Measurements from ENCODE around the gene SYT8. TPM values are rescaled to one million over a fixed set of nuclear protein-coding genes. Genes with fewer than 3 reads are reported as not detected.
"Not testable (repeated sequence)": the region's sequence is repeated elsewhere in the genome, so short reads cannot be mapped to it uniquely, and the experiment has no call there.

The SYT8 gene
- total RNA-seq, 1 donor from 2014 or later: not detected

- no peak for DNase-seq
Observed at GRCh38 chr11:1875093-1875850, 40.5 kb downstream of the SYT8 start.

GRCh38 chr11:1875851-1876301 is 41.1 kb downstream of the SYT8 start:
- DNase-seq: not testable (repeated sequence)

- DNase-seq: peak; percentile 67
Observed at GRCh38 chr11:1876361-1877063, 41.7 kb downstream of the SYT8 start.

- DNase-seq: no peak
Observed at GRCh38 chr11:1877211-1878136, 42.7 kb downstream of the SYT8 start.

- DNase-seq: no peak
Observed at GRCh38 chr11:1878137-1879031, 43.6 kb downstream of the SYT8 start.

GRCh38 chr11:1879342-1879940 is 44.7 kb downstream of the SYT8 start:
- no peak for DNase-seq

- peak; percentile 39 for DNase-seq
Observed at GRCh38 chr11:1879941-1880720, 45.3 kb downstream of the SYT8 start.

- DNase-seq: no peak
Observed at GRCh38 chr11:1880746-1881441, 46.1 kb downstream of the SYT8 start.

GRCh38 chr11:1881442-1882264 is 46.9 kb downstream of the SYT8 start:
- no peak for DNase-seq

GRCh38 chr11:1882265-1883238 is 47.8 kb downstream of the SYT8 start:
- DNase-seq: peak; percentile 87

- DNase-seq: no peak
Observed at GRCh38 chr11:1883346-1884302, 48.8 kb downstream of the SYT8 start.

GRCh38 chr11:1884303-1884700 is 49.5 kb downstream of the SYT8 start:
- DNase-seq: no peak

- not testable (repeated sequence) for DNase-seq
Observed at GRCh38 chr11:1886551-1886950, 51.8 kb downstream of the SYT8 start.

Measured in dermis blood vessel endothelial cell (primary cell).